Ascending aorta (tissue), 2 donors: ENCODE measurements around the gene DPM2. TPM values are rescaled to one million over a fixed set of nuclear protein-coding genes. Genes with fewer than 3 reads are reported as not detected.
A peak's percentile ranks its signal among the peaks of the same experiment; 100 is the strongest.

ENCODE experiments used
- DNase-seq, 2 donors: peaks; one replicate each; pipeline ENCODE4 v3.0.0-alpha.2; 2019; ENCODE audit warnings: low spot score in 2 of 2
- H3K27ac ChIP-seq, 2 donors: fragments of 200-600 bp; sonication (generic); one replicate each; pipeline ENCODE4 v1.5.1; 2016 to 2017; ENCODE audit warnings: mild to moderate bottlenecking in 1 of 2
- H3K27me3 ChIP-seq: fragments of 200-600 bp; sonication (generic); one replicate; pipeline ENCODE4 v1.5.1; 2017
- H3K36me3 ChIP-seq, 2 donors: fragments of 200-600 bp; sonication (generic); one replicate each; pipeline ENCODE4 v1.5.1; 2016
- H3K4me1 ChIP-seq, 2 donors: fragments of 200-600 bp; sonication (generic); one replicate each; pipeline ENCODE4 v1.5.1; 2016 to 2017; ENCODE audit warnings: mild to moderate bottlenecking in 1 of 2
- H3K4me3 ChIP-seq, 2 donors: fragments of 200-600 bp; sonication (generic); one replicate each; pipeline ENCODE4 v1.5.1; 2016 to 2017; ENCODE audit warnings: mild to moderate bottlenecking in 1 of 2
- H3K9me3 ChIP-seq, 2 donors: fragments of 200-600 bp; sonication (generic); one replicate each; pipeline ENCODE4 v1.5.1; 2016
- intact Hi-C: fragments of 100-400 bp; cut with DNase I; formaldehyde crosslinking; loops from one replicate; pipeline ENCODE4 v1.15.1; 2023
- total RNA-seq: library from RNA; depleted of rRNA; stranded (reverse); fragments of >200 nt; gene quantifications from one replicate; pipeline ENCODE4 v1.1.0, GENCODE V29; 2016
- TF ChIP-seq, protein P1 (sequence below), 3 experiments: fragments of 200-600 bp in 2 of 3; fragments of 450-650 bp in 1 of 3; sonication (generic) in 2 of 3; IDR thresholded peaks; one replicate each; pipeline ENCODE4 v1.5.1; 2016 to 2019; ENCODE audit warnings: antibody characterized with exemption in 3 of 3, mild to moderate bottlenecking in 1 of 3, moderate library complexity in 1 of 3

DPM2 gene
- total RNA-seq, 1 donor from 2014 or later = 18.2 TPM

- peak overlapping the region in 1 of 2 donors; percentile 68 for H3K27ac ChIP-seq
- no peak for DNase-seq
- peak overlapping the region in 1 of 2 donors; percentile 9 for H3K4me3 ChIP-seq
- no peaks in the 10 kb centered on the region for H3K27me3 ChIP-seq
- H3K36me3 ChIP-seq = no peaks in the 10 kb centered on the region
- H3K9me3 ChIP-seq = no peaks in the 10 kb centered on the region
- TF ChIP-seq, protein P1, sequence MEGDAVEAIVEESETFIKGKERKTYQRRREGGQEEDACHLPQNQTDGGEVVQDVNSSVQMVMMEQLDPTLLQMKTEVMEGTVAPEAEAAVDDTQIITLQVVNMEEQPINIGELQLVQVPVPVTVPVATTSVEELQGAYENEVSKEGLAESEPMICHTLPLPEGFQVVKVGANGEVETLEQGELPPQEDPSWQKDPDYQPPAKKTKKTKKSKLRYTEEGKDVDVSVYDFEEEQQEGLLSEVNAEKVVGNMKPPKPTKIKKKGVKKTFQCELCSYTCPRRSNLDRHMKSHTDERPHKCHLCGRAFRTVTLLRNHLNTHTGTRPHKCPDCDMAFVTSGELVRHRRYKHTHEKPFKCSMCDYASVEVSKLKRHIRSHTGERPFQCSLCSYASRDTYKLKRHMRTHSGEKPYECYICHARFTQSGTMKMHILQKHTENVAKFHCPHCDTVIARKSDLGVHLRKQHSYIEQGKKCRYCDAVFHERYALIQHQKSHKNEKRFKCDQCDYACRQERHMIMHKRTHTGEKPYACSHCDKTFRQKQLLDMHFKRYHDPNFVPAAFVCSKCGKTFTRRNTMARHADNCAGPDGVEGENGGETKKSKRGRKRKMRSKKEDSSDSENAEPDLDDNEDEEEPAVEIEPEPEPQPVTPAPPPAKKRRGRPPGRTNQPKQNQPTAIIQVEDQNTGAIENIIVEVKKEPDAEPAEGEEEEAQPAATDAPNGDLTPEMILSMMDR (IDR thresholded peaks at IDR 0.05) = no peak
- intact Hi-C loops = no loop called here
- peaks cover 53 to 89% of the 10 kb centered on the region in 2 donors for H3K4me1 ChIP-seq
These were observed 33.9 kb upstream of the DPM2 start for GRCh38 chr9:127971357-127972235.

DNA sequence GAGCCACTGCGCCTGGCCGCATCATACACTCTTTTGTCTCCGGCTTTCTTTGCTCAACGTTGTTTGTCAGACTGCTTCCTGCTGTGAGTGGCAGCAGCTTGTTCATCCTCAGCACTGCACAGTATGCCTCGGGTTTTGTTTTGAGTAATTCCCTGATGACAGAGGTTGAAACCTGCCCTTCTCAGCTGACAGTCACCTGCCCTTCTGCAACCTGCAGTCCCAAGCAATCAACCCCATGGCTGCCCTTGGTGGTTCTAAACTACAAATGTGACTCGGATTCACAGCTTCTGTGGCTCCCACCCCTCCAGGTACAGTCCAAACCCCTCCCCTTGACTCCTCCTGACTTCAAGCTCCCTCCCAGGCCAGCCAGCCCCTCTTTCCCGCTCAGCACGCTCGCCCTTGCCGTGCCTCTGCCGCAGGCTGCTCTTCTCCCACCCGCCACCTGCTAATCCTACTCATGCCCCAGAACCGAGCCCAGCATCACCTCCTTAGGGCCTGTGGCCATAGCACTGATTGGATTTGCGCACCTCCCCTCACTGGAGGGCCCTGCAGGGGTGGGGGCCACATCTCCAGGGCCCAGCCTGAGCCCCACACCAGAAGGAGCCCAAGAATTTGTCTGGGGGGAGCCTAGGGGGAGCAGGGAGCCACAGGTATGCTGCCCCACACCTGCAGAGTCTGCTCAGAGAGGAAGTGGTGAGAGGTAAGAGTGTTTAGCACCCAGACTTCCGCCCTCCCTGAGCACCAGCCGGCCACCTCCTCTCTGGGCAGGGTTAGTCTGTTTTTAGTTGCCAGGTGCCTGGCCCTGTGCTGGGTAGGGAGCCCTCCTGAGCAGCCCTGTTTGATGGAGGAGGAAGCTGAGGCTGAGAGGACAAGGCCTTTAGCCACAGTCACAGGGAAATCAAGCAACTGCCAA is 33.0 kb upstream of the DPM2 start:
- no peak for DNase-seq
- Histone ChIP-seq H3K4me1 (peaks cover 57 to 88% of the 10 kb centered on the region in 2 donors), H3K27me3 (no peaks in the 10 kb centered on the region), H3K36me3 (no peaks in the 10 kb centered on the region), H3K9me3 (no peaks in the 10 kb centered on the region), H3K27ac (no peak overlapping the region), H3K4me3 (no peak overlapping the region)
- TF ChIP-seq, protein P1 (IDR thresholded peaks at IDR 0.05) = no peak
- intact Hi-C loops = no loop called here

GRCh38 chr9:127968700-127969383 is 31.2 kb upstream of the DPM2 start:
- intact Hi-C loops = no loop called here
- peaks cover 43 to 87% of the 10 kb centered on the region in 2 donors for H3K4me1 ChIP-seq
- H3K36me3 ChIP-seq = no peaks in the 10 kb centered on the region
- H3K27ac ChIP-seq = peak overlapping the region; percentile 77 to 98
- peak overlapping the region in 1 of 2 donors; percentile 14 for H3K4me3 ChIP-seq
- TF ChIP-seq, protein P1 (IDR thresholded peaks at IDR 0.05) = no peak
- H3K9me3 ChIP-seq = no peaks in the 10 kb centered on the region
- H3K27me3 ChIP-seq = no peaks in the 10 kb centered on the region
- peak in 1 of 2 donors; percentile 83 for DNase-seq

DNA sequence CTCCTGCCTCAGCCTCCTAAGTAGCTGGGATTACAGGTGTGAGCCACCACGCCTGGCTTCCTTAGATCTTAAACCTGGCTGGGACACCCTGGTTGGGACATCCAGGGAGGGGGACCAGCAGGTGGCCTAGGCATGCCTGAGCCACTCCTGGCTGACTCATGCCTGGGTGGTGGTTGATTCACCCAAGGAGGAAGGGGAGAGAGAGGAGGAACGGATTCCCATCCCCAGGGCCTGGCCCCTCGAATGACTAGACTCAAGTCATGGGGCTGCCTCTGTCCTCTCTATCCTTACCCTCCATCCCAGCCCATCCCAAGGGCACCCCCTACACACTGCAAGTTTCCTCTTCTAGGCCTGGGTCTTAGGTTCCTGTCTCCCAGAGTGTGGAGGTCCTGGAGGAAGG is 30.4 kb upstream of the DPM2 start:
- no peak for DNase-seq
- intact Hi-C loops = no loop called here
- Histone ChIP-seq H3K36me3 (no peaks in the 10 kb centered on the region), H3K27ac (peak overlapping the region; percentile 33 to 98), H3K4me3 (no peak overlapping the region), H3K4me1 (peaks cover 45 to 86% of the 10 kb centered on the region in 2 donors), H3K27me3 (no peaks in the 10 kb centered on the region), H3K9me3 (no peaks in the 10 kb centered on the region)
- TF ChIP-seq, protein P1 (IDR thresholded peaks at IDR 0.05) = no peak

- peaks cover 37 to 86% of the 10 kb centered on the region in 2 donors for H3K4me1 ChIP-seq
- no peak for DNase-seq
- intact Hi-C loops = no loop called here
These were observed 29.6 kb upstream of the DPM2 start for GRCh38 chr9:127967151-127967809.

More at GRCh38 chr9:127967151-127967809, 29.6 kb upstream of the DPM2 start:
- no peak overlapping the region for H3K4me3 ChIP-seq
- H3K36me3 ChIP-seq = no peaks in the 10 kb centered on the region
- TF ChIP-seq, protein P1 (IDR thresholded peaks at IDR 0.05) = no peak
- peak overlapping the region; percentile 97 to 98 for H3K27ac ChIP-seq
- no peaks in the 10 kb centered on the region for H3K27me3 ChIP-seq
- H3K9me3 ChIP-seq = no peaks in the 10 kb centered on the region
